ENCODE data around the gene LRRC75A.

DNA sequence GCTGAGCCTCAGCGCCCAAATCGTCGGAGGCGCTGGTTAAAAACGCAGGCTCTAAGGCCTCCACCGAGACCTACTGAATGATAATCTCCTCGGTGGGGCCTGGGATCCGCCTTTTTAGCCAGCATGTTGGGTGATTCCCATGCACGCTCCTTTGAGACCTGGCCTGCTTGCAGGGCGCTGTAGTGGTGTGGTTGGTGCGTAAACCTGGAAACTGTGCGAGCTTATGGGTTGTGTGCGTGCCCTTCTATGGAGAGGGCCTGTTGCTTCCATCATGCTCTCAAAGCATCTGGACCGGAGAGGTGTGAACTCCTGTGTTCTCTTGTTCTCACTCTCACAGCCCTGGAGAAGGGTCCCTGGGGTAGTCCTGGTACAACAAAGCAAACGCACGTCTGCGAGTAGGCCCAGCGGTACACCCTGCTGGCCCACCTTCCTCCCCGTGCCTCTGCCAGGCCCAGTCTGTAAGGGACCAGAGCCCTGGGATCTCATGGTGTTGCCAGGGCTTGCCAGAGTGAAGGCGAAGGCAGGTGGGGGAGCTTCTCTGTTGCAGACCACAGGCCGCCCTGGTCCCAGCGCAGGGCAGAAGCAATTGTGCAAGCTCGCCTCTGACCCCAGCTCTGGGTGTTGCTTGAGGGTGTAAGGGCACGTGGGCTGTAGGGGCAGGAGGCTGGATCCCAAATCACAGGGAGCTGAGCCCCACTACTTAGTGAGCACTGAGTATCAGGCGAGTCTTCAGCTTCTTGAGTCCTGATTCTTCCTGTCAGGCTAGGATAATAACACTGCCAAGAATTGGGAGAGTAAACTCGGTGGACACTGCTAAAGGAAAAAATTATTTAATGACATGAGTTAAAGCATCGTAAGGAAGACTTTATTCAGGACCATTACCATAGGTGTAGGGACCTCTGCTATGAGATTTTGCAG lies 879 bp upstream of the LRRC75A start:
- TF ChIP-seq, protein P1, sequence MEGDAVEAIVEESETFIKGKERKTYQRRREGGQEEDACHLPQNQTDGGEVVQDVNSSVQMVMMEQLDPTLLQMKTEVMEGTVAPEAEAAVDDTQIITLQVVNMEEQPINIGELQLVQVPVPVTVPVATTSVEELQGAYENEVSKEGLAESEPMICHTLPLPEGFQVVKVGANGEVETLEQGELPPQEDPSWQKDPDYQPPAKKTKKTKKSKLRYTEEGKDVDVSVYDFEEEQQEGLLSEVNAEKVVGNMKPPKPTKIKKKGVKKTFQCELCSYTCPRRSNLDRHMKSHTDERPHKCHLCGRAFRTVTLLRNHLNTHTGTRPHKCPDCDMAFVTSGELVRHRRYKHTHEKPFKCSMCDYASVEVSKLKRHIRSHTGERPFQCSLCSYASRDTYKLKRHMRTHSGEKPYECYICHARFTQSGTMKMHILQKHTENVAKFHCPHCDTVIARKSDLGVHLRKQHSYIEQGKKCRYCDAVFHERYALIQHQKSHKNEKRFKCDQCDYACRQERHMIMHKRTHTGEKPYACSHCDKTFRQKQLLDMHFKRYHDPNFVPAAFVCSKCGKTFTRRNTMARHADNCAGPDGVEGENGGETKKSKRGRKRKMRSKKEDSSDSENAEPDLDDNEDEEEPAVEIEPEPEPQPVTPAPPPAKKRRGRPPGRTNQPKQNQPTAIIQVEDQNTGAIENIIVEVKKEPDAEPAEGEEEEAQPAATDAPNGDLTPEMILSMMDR (IDR thresholded peaks at IDR 0.05) = no peak
- no peak for TF ChIP-seq POLR2A (IDR thresholded peaks at IDR 0.05)

Measured in heart left ventricle (tissue), 13 donors.